HepG2 (cell line): ENCODE results near the gene CHPF. TPM values are rescaled to one million over a fixed set of nuclear protein-coding genes. Genes with fewer than 3 reads are reported as not detected.

ENCODE experiments used
- ATAC-seq: fragments of 200-7000 bp; cut with Tn5 transposase; 3 replicates; pipeline ENCODE4 v1.9.1; 2020; ENCODE audit warnings: mild to moderate bottlenecking, moderate library complexity
- BruUV-seq: library from RNA; stranded (reverse); fragments of 400-500 nt; replicated peaks from 2 replicates; lab custom pipeline; 2021; lab: Mats Ljungman, UMichigan
- CTCF ChIA-PET: fragments of 300-600 bp; formaldehyde crosslinking; extraction: SDS; loops from one replicate; lab custom pipeline; 2021; ENCODE audit warnings: low total read pairs, inconsistent platforms, low intra/inter-chr PET ratio; lab: Yijun Ruan, JAX
- POLR2A ChIA-PET: fragments of 350-600 bp; sonication (Branson Sonifier 250); formaldehyde crosslinking; loops from one replicate; lab custom pipeline; 2020; ENCODE audit warnings: antibody characterized with exemption, inconsistent platforms; lab: Yijun Ruan, JAX
- DNase-seq: peaks from one replicate; pipeline ENCODE4 v3.0.0-alpha.2; 2015; ENCODE audit warnings: low spot score
- FAIRE-seq: peaks from 3 replicates; lab custom pipeline; 2011; peaks lifted over from hg19 to GRCh38; lab: Jason Lieb, UNC
- H2AFZ ChIP-seq: one replicate; pipeline ENCODE4 v1.6.1; 2011; ENCODE audit warnings: low read length, inconsistent platforms
- H3K27ac ChIP-seq: fragments of 300-600 bp; 3 replicates; pipeline ENCODE4 v1.8.0; 2011; ENCODE audit warnings: mixed run types, mild to moderate bottlenecking, mixed read lengths, low read length, inconsistent platforms; ENCODE audit not compliant: insufficient read depth; ENCODE audit errors: extremely low read length
- H3K27me3 ChIP-seq, 2 experiments: fragments of 200-600 bp in 1 of 2; 2 replicates in 1 of 2; 3 replicates in 1 of 2; pipeline versions ENCODE4 v1.6.0 to v1.8.0; 2011; ENCODE audit warnings: low read length in 2 of 2, mild to moderate bottlenecking in 2 of 2, moderate library complexity in 2 of 2, inconsistent platforms in 1 of 2; ENCODE audit not compliant: insufficient read depth in 2 of 2, control insufficient read depth in 1 of 2
- H3K36me3 ChIP-seq, 2 experiments: fragments of 200-600 bp in 1 of 2; replicated peaks in 1 of 2; 2 replicates in 1 of 2; 3 replicates in 1 of 2; pipeline versions ENCODE4 v1.5.1 to v1.8.0; 2011; ENCODE audit warnings: low read length in 2 of 2, inconsistent platforms in 1 of 2; ENCODE audit not compliant: insufficient read depth in 2 of 2, control insufficient read depth in 1 of 2
- H3K4me1 ChIP-seq: 2 replicates; pipeline ENCODE4 v1.5.1; 2012; ENCODE audit warnings: low read length, inconsistent platforms; ENCODE audit not compliant: insufficient read depth
- H3K4me2 ChIP-seq: 2 replicates; pipeline ENCODE4 v1.6.0; 2011; ENCODE audit warnings: low read depth, low read length, inconsistent platforms
- H3K4me3 ChIP-seq, 3 experiments: fragments of 200-600 bp in 1 of 3; sonication (generic), shearing (Covaris generic) in 1 of 3; replicated peaks in 1 of 3; 2 replicates each; pipeline ENCODE4 v1.5.1; 2011 to 2016; ENCODE audit warnings: low read length in 3 of 3, inconsistent platforms in 2 of 3, low read depth in 2 of 3, mild to moderate bottlenecking in 2 of 3, control low read depth in 1 of 3, mixed read lengths in 1 of 3; ENCODE audit not compliant: insufficient read depth in 1 of 3
- H3K79me2 ChIP-seq: one replicate; pipeline ENCODE4 v1.6.1; 2011; ENCODE audit warnings: low read length, inconsistent platforms; ENCODE audit not compliant: insufficient read depth
- H3K9ac ChIP-seq: 2 replicates; pipeline ENCODE4 v1.6.0; 2011; ENCODE audit warnings: mild to moderate bottlenecking, low read depth, low read length, inconsistent platforms; ENCODE audit not compliant: insufficient read depth
- H3K9me3 ChIP-seq: 2 replicates; pipeline ENCODE4 v1.5.1; 2012; ENCODE audit warnings: mild to moderate bottlenecking, low read length
- H4K20me1 ChIP-seq: 2 replicates; pipeline ENCODE4 v1.6.0; 2011; ENCODE audit warnings: inconsistent platforms, mild to moderate bottlenecking, low read length, moderate library complexity; ENCODE audit not compliant: insufficient read depth
- EZH2 ChIP-seq: conservative IDR thresholded peaks from 2 replicates; pipeline ENCODE4 v1.6.1; 2012; ENCODE audit warnings: mild to moderate bottlenecking, low read depth, low read length, moderate library complexity
- GLI4 ChIP-seq: sonication (generic); formaldehyde crosslinking; IDR thresholded peaks from 2 replicates; pipeline ENCODE4 v1.5.1; 2020; ENCODE audit warnings: missing genetic modification reagents, mild to moderate bottlenecking, moderate library complexity, borderline replicate concordance
- HIVEP1 ChIP-seq: sonication (generic); formaldehyde crosslinking; IDR thresholded peaks from 2 replicates; pipeline ENCODE4 v1.4.0; 2020; ENCODE audit warnings: mild to moderate bottlenecking, missing genetic modification reagents
- MZF1 ChIP-seq: sonication (generic); formaldehyde crosslinking; IDR thresholded peaks from 2 replicates; pipeline ENCODE4 v1.8.1; 2023; ENCODE audit warnings: mild to moderate bottlenecking, missing genetic modification reagents, borderline replicate concordance
- ZNF629 ChIP-seq: sonication (generic); formaldehyde crosslinking; conservative IDR thresholded peaks from 2 replicates; pipeline ENCODE4 v1.5.0; 2020; ENCODE audit warnings: missing genetic modification reagents
- WGBS: methylation state at CpG from one replicate; pipeline ENCODE4 v1.1.6; 2017; ENCODE audit warnings: low lambda C conversion rate; 5-methylcytosine and 5-hydroxymethylcytosine counted together
- in situ Hi-C: cut with HindIII; loops from 2 replicates; pipeline ENCODE4 v1.10.0; 2017; ENCODE audit warnings: low pct_unique_long_range_greater_than_20kb; ENCODE audit not compliant: extremely low pct_ligation_motif_present
- intact Hi-C: fragments of 100-400 bp; cut with micrococcal nuclease; formaldehyde crosslinking; loops from one replicate; pipeline ENCODE4 v1.10.0; 2022; ENCODE audit not compliant: unreplicated experiment
- polyA plus RNA-seq, 8 experiments: library from polyadenylated mRNA; depleted of rRNA in 3 of 8; stranded (reverse) in 7 of 8; unstranded in 1 of 8; fragments of >200 nt; fragmentation: Illumina TruSeq in 4 of 8; extraction: Trizol in 4 of 8; gene quantifications; 2 replicates each; pipeline versions ENCODE4 v1.2.1 to v1.2.3, GENCODE V29; 2011 to 2016; ENCODE audit warnings: low read depth in 4 of 8, missing spikeins in 1 of 8, mixed read lengths in 1 of 8; ENCODE audit not compliant: insufficient read depth in 1 of 8
- total RNA-seq, 5 experiments: library from RNA; depleted of rRNA; stranded (reverse); fragments of >200 nt; fragmentation: Illumina TruSeq; extraction: Trizol; gene quantifications; 2 replicates each; pipeline ENCODE4 v1.2.3, GENCODE V29; 2016; ENCODE audit warnings: low read depth in 1 of 5

Gene CHPF
- total and polyA plus RNA-seq, 2 of the 13 experiments (the other 11 are each of a cell fraction or from before 2014, with no cell fraction given): 79.6 to 111 TPM

DNA sequence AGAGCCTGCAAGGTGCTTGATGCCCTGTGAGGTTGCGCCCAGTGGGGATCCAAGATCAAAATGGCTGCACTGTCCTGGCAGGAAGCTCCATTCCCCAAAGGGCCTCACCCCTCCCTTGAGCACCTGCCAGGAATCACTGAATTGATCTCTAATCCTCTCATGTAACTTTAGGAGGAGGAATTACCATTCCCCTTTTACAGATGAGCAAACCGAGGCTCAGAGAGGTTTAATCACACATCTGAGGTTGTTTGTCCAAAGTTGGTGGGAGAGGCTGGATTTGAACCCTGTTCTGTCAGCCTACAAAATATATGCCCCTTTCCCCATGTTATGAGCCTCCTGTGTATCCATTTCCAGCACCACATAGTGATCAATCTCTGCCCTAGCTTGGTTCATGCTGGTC, 18.8 kb downstream of the CHPF start:
- intact Hi-C loops: no loop called here
- POLR2A ChIA-PET: no interaction called here
- no peak for FAIRE-seq

DNA sequence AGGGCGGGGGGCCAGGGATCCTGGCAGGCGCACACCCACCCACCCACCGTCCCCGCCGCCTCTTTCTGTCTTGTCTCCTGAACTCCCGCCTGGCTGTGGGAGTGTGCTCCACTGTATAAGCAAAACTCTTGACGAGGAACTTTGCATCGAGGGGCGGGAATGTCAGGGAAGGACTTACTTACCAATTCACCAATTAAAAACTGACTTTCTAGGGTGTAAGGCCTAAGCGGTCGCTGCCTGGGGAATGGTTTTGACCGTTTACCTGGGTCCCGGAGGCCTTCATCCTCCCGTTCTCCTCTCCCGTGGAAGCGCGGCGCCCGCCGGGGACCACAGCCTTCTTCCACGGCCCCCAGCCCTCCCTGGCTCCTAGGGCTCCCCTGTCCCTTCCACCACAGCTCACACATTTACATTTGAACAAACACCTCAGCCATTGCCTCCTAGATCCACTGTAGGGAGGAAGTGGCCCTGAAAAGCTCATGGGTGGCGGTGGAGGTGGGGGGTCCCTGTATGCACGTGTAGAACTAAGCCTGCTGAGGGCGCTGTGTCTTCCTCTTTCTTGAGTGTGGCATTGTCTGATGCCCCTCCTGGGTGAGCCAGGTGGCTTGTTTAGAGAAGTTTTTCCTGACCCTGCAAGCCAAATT, 20.5 kb downstream of the CHPF start:
- no peaks in the 10 kb centered on the region for H4K20me1 ChIP-seq
- in situ Hi-C loops: loop anchor here (10.0 kb wide), 1 partner anchor 48 kb away; no protein-coding TSS in a partner anchor
- intact Hi-C loops: no loop called here
- no peak overlapping the region for H2AFZ ChIP-seq
- no peak overlapping the region for H3K27ac ChIP-seq
- H3K36me3 ChIP-seq: no peaks in the 10 kb centered on the region
- no peaks in the 10 kb centered on the region for H3K79me2 ChIP-seq
- peak overlapping the region; percentile 16; the same call in 1 of the 2 replicates for H3K4me2 ChIP-seq
- TF ChIP-seq EZH2 (peak; percentile 95), GLI4 (CRISPR knock-in tag) (no peak)
- H3K27me3 ChIP-seq: peaks cover 28 to 96% of the 10 kb centered on the region in 2 experiments
- BruUV-seq: no TSS peak
- WGBS: 34% methylated on average over 22 of the region's 24 CpGs
- H3K9me3 ChIP-seq: no peaks in the 10 kb centered on the region
- ATAC-seq (no peak), FAIRE-seq (no peak), DNase-seq (no peak)
- H3K9ac ChIP-seq: no peak overlapping the region
- POLR2A ChIA-PET: no interaction called here
- H3K4me1 ChIP-seq: peaks cover 37% of the 10 kb centered on the region
- CTCF ChIA-PET: interaction anchor here (1.1 to 1.7 kb wide), 2 partner anchors 28 to 30 kb away, joined by 3 to 4 read pairs; a partner anchor contains a TSS
- H3K4me3 ChIP-seq: no peak overlapping the region; a peak in 1 of 6 replicates

More for the DNA sequence above, 18.8 kb downstream of the CHPF start:
- WGBS: 50% methylated on average over 2 of the region's 2 CpGs
- H3K27me3 ChIP-seq: peaks cover 30 to 96% of the 10 kb centered on the region in 2 experiments
- H3K9ac ChIP-seq: no peak overlapping the region
- H4K20me1 ChIP-seq: no peaks in the 10 kb centered on the region
- no TSS peak for BruUV-seq
- H3K36me3 ChIP-seq: no peaks in the 10 kb centered on the region
- in situ Hi-C loops: loop anchor here (10.0 kb wide), 1 partner anchor 50 kb away; no protein-coding TSS in a partner anchor
- no peak for TF ChIP-seq HIVEP1 (CRISPR knock-in tag)
- no peak for TF ChIP-seq MZF1 (CRISPR knock-in tag)
- TF ChIP-seq ZNF629: peak; percentile 65
- TF ChIP-seq, all 625 proteins: peak for 1
- Histone ChIP-seq H3K27ac (no peak overlapping the region), H3K4me3 (no peak overlapping the region), H3K9me3 (no peaks in the 10 kb centered on the region), H3K4me1 (peaks cover 28% of the 10 kb centered on the region), H3K79me2 (no peaks in the 10 kb centered on the region), H3K4me2 (no peak overlapping the region), H2AFZ (no peak overlapping the region)
- no peak for DNase-seq
- CTCF ChIA-PET: no interaction called here
- no peak for ATAC-seq
